HG03103 (cell line): ENCODE data around the gene MOB3B.
"Not testable (repeated sequence)": the region's sequence is repeated elsewhere in the genome, so short reads cannot be mapped to it uniquely, and the experiment has no call there.

Experiments
- ATAC-seq: cut with Tn5 transposase; IDR thresholded peaks from one replicate; pipeline ENCODE4 v1.9.1; 2021; ENCODE audit warnings: low read depth; ENCODE audit not compliant: unreplicated experiment

The MOB3B gene

DNA sequence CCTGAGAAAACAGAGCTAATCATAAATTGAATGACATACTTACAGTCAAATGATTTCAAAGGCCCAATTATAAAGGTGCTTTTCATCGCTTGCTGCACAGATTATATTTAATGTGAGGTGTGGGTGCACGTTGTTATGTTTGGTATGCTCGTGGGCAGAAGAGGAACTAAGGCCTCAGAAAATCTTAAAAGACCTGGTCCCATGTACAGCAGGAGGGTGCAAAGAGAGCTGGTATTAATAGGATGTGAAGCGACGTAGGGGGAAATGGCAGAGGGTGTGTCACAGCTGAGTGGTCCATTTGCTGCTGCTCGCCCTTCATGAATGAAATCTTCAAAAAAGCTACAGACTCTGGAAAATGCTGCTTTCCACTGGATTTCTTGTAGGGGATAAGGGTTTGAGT lies 46.0 kb downstream of the MOB3B start:
- ATAC-seq = no peak

DNA sequence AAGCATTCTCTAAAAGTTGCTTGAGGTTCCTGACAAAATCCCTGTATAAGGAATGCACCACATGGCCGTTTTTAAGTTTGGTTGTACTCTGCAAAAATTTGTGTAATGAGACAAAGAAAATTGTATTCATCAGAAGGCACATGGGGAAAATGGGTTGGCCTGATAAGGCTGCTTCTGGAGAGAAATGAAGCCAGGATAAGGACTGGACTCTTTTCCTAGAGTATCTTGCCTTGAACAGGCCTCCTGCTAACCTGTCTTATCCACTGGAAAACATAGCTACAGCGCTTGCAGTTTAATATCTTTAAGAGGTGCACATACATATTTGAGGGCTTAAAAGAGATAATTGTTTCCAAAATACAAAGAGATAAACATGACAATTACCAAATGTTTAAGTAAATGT lies 46.9 kb downstream of the MOB3B start:
- no peak for ATAC-seq

DNA sequence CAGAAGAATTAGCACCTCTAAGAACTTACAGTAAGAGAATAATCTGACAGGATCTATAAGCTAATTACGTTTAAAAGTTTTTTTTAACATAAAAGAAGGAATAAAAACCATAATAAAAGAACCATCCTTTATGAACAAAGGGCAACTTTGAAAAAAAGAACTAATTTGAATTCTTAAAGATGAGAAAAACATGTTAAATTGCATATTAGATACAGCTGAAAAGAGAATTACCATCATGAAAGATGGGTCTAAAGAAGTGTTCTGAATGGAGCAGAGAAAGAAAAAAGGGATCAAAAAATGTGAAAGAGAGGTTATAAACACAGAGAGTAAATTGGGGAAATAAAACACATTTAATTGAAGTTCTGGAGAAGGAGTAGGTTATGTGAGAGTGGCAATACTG lies 51.3 kb downstream of the MOB3B start:
- ATAC-seq = no peak

DNA sequence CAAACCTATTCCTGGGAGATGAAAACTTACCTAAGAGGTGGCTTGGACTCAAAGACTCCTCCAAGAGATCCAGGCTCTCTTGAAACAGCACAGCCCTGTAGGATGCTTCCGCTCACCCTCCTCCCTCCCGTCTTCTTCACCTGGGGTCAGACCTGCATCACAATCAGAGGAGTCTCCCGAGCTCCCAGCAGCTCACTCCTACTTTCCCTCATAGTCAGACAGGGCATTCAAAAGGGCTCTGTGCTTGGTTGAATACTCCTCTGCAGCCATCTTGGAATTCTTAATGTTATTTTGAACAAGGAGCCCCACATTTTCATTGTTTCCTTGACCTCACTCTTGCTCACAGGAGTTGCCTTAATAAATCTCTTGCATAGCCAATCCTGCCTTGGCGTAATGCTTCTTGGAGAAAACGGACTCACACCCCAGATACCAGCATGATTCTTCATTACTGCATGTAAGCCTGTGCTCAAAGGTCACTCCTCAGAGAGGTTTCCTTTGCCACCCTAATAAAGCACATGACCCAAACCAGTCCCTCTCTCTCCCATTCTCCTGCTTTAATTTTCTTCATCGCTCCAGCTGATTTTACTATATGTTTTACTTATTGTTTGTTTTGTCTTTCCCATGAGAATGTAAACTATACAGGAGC lies 52.6 kb downstream of the MOB3B start:
- ATAC-seq = no peak

DNA sequence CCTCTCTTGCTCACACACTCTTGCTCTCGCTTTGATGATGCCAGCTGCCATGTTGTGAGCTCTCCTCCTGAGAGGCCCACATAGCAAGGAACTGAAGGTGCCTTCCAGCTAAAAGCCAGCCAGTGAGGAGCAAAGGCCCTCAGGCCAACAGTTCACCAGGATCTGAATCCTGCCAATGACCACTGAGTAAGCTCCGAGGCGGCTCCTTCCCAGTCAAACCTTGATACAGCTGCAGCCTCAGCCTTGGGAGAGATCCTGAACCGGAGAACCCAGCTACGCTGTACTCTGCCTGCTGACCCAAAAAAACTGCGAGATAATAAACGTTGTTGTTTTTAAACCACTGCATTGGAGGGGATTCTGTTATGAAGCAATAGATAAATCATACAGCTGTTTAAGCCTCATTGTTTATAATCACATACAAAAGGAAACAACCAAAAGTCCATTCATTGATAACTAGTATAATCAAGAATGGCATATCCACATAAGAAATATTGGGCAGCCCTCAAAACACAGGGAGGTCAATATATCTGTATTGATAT lies 54.5 kb downstream of the MOB3B start:
- no peak for ATAC-seq

DNA sequence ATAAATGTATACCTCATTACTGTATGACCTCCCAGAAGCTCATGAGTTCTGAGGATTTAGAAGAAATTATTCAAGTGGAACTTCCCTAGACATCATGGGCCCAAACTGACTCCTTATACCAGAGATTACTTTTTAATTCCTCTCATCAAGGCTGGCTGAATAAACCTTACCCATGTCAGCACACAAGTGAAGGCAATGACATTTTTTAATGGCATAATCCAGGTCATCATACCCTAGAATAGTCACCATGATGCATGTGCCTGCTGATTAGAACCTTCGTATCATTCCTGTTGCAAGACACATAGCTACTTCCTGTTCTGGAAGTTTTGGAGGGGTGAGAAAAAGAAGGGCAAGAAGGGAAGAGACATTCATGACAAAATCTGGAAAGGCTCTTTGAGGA lies 55.3 kb downstream of the MOB3B start:
- ATAC-seq = no peak

DNA sequence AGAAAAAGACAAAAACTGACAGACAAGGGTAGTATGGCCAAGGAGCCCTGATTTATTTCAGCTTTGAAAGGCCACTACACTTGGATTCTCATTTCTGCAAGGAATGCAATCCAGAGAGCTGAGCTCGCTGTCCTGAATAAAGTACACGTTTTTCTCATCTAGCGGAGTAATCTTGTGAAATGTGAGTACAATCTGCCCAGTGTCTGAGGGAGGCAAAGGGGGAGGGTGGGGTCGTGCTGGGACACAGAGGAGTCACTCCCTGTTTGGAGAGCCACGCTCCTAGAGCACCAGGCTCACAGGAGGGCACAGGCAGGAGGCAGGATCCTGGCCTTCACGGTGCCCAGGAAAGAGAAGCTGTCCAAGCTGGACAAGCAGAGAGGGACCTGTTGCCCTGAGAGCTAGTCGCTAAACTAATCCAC lies 56.5 kb downstream of the MOB3B start:
- ATAC-seq = no peak

DNA sequence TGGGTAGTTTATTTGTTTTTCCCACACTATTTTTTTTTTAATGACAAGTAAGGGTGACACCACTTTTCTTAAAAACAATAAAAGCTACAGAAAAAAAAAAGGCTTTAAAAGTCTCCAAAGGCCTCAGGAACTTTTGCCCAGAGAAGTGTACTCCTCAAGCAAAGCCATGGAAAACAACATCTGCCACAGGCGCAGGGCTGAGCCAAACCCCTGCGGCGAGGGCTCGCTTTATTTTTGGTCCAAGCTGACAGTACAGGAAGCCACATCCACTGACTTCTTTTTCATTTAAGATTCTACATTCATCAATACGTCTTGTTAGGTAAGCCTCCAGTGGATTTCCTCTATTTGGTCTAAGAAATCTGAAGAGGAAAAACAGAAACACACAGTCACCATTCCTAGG lies 57.4 kb downstream of the MOB3B start:
- ATAC-seq = no peak

DNA sequence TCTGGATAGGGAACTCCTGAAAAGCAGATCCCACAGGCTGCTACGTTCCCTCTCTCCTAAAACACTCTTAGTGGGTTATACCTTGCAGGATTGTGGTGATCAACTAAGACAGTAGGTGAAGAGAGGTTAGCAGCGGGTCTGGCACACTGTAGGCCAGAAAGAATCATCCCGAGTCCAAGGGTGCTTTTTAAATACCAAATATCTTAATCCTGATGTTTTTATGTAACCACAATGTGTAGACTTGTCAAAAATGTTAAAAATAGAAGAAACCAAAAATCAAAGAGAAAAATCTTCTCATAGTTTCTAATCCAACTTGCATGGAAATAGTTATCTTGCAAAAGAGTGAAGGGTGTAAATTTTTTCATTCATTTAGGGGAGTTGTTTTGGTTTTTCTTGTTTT lies 57.8 kb downstream of the MOB3B start:
- ATAC-seq = no peak

DNA sequence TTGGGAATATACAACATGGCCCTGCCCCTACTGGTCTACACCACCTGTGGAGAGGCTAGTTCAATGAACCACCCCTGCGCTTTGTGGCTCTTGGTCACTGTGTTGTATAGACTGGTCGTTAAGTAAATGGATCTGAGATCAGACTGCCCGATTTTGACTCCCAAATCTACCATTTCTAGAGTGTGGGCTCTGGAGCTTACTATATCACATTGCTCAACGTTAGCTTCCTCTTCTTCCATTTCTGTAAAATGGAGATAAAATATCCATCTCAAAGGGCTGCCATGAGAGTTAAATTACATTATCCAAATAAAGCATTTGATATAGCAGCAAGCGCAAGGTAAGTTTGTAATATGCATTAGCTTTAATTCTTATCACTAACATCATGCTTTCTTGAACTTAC lies 58.2 kb downstream of the MOB3B start:
- no peak for ATAC-seq

DNA sequence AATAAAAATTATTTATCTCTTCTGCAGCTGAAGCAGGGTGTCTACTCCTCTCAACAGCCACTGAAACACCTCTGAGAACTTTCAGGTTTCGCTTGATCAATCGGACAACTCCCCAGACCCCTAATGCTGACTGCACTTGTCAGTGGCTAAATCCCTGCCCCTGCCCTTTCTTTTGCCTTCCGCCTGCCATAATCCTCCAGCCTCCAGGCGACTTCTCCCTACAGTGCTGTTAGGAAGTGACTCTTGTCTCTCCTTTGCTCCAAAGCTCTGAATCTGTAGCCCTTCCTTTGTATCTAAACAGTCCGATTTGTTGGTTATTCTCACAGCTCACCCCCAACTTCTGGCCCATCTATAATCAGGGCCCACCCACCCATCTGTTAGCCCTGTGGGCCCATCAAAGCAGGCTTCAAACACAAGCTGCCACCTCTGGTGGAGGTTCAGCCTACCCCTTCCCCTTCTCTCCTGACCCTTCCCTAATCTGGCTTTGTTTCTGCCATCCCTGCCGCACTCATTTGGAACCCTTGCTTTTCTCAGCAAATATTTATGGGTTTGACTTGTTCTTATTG lies 59.2 kb downstream of the MOB3B start:
- ATAC-seq = no peak

DNA sequence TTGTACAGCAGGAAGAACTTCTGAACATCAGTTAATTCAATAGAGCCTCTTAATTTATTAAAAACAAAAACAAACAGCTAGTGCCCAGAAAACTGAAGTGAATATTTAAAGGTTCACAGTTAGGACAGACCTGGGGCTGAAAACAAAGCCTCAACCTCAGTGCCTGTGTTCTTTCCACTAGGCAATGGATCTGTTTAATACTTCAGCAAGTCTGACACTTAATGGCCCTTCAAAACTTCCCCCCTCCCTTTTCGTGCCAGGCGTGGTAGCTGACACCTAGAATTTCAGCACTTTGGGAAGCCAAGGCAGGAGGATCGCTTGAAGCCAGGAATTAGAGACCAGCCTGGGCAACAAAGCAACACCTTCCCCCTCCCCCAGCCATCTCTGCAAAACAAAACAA lies 60.1 kb downstream of the MOB3B start:
- ATAC-seq = no peak

DNA sequence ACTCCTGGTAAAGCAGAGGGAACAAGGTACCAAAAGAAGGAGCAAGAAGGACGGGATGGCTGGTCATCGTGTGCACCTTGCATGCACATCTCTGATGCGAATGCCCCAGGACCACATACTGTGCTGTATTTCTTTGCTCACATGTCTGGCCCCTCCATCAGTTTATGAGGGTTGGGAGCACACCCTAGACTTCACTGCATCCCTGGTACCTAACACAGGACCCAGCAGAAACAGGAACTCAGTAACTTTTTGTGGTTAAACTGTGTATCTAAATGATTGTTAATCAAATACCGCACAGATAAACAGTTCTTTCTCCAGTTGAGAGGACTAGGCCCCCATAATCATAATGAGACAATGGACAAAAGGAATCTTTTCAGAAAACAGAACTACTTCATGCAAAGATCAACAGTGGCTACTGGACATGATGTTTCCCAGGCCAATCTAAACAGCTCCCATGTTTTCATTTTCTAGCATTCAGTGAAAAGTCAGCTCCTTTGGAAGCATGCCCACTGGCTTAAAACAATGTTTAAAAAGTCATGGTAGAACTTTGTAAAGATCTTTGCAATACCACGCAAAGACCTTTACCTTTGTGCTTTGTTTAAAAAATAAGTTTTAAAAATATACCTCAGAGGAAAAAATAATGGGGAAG lies 61.0 kb downstream of the MOB3B start:
- peak; percentile 65 for ATAC-seq

DNA sequence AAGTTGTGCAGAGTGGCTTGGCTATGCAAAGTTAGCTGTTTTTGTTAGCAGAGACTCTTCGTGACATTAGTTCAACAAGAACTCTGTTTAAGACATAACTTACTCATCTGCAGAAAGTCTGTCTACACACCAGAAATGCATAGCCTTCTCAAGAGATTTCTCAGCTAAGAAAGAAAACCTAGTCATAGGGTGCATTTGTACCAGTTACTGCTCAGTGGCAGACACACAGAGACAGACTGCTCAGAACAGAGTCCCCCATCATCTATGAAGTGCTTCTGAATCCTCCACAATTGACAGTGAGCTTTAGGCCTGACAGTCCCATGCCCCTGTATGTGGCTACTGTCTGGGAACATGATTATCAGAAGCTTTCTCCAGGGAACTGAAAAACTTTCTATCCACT lies 61.6 kb downstream of the MOB3B start:
- no peak for ATAC-seq

DNA sequence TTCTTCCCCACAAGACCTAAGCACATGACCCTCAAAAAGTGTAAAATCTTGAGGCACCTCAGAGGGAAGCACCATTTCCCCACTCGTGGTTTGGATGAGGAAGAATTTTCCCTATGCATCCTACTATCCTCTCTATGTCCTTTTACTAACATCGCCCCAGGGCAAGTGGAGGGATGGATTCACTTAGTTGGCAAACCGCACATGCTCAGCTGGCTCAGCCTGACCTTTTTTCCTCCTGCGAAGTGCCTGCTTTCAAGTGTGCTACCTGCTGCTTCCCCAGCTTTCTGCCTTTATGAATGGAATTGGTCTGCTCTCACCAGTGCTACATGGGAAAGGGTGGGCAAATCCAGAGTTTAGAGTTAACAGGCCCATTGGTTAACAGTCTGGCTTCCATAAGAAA lies 62.1 kb downstream of the MOB3B start:
- ATAC-seq = no peak

DNA sequence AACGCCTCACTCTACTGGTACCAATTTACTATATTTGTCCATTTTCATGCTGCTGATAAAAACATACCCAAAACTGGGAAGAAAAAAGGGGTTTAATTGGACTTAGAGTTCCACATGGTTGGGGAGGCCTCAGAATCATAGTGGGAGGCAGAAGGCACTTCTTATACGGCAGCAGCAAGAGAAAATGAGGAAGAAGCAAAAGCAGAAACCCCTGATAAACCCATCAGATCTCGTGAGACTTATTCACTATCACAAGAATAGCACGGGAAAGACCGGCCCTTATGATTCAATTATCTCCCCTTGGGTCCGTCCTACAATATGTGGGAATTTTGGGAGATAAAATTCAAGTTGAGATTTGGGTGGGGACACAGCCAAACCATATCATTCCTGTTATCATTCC lies 63.1 kb downstream of the MOB3B start:
- ATAC-seq = not testable (repeated sequence)

DNA sequence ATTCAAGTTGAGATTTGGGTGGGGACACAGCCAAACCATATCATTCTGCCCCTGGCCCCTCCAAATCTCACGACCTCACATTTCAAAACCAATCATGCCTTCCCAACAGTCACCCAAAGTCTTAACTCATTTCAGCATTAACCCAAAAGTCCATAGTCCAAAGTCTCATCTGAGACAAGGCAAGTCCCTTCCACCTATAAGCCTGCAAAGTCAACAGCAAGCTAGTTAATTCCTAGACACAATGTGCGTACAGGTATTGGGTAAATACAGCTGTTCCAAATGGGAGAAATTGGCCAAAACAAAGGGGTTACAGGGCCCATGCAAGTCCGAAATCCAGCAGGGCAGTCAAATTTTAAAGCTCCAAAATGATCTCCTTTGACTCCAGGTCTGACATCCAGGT lies 64.7 kb downstream of the MOB3B start:
- not testable (repeated sequence) for ATAC-seq

DNA sequence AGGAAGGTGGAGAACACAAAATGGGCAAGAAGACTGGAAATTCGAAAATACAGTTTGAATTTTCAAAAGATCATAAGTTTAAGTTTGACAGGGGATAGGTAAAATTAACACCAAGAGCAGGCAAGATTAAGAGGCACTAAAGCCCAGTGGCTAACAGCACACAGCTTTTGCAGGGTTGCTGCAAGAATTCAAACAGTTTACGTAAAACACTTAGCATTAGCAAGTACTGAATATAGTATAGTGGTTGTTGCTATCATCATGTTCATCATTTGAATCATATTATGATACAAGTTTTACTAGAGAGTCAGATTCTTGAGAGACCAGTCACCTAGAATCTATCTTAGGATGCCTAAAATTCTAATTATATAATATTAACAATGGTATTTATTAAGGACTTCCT lies 66.8 kb downstream of the MOB3B start:
- no peak for ATAC-seq

DNA sequence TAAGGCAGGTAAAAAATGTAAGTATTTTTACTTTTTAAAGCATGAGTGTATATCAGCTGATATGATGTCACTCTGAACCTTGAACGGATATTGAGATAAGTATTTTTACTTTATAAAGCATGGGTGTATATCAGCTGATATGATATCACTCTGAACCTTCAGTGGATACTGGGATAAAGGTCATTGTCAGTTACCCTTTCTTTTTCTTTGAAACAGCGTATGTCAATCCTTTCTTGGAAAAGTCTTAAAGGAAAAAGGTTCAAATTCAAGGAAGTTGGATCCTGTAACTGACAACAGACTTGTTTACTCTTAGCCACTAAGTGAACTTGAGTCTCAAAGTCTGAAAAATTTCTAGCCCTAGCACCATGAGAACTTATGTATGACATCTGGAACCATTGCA lies 67.2 kb downstream of the MOB3B start:
- ATAC-seq = no peak

DNA sequence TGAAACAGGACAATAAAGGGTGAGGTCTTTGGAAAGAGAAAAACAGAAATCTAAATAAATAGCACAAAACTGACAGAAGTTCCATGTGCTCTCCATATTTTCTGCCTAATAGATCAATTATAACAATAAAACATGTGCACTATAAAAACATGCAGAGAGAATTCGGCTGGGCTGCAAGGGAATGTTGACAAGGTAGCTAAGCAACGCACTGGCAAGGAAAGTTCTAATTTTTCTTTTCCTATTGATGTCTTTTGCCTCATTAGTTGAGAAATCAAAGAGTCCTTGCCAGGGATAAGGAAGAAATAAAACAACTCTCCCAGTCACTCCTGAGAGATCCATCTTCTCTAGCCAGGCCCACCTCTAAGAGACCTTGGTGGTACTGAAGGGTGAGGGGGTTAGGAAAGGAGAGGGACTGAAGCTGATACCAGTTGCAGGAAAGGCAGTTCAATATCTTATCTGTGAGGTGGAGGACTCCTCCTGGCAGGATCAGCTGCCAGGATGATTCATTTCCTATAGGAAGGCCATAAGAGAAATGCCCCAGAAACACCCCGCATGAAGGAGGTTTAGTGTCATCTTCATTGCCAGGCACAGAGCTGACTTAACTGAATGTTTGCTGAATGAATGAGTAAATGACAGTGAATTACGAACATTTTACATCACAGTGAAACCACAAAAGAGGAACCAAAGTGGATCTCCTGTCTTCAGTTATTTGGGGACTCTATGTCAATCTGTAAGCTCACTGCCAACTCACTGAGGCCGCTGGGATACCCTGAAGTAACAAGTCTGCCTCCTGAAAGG lies 69.2 kb downstream of the MOB3B start:
- ATAC-seq = peak; percentile 96

DNA sequence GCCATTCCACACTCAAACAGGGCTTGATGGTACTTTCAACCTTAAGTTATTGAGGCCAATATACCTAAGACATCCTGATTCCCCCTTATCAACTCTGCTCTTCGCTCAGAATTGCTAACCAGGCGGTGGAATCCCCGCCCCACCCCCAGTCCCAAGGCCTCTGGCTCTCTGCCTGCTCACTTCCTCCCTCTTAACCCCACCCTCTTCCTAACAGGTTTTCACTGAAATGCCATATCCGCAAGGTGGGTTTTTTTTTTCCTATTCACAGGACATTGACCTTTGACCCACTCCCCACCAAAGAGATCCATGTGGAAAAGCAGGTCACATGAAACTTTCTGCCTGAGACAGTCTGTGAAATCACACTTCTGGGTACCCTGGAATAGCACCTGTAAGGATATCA lies 72.2 kb downstream of the MOB3B start:
- ATAC-seq = no peak
